ENCODE results near the gene OTUD1. TPM values are rescaled to one million over a fixed set of nuclear protein-coding genes. Genes with fewer than 3 reads are reported as not detected.

OTUD1 gene
- total and polyA plus RNA-seq, 3 donors from 2014 or later, result 15.9 to 19.0 (median 17.8) TPM

GRCh38 chr10:23404461-23404980 lies 34.4 kb upstream of the OTUD1 start:
- Histone ChIP-seq H3K36me3 (ENCODE audit: low read depth, missing control alignments) (no peaks in the 10 kb centered on the region), H3K9me3 (no peaks in the 10 kb centered on the region), H3K27ac (no peak overlapping the region), H3K4me1 (no peaks in the 10 kb centered on the region), H3K4me3 (no peak overlapping the region), H3K27me3 (no peaks in the 10 kb centered on the region)
- DNase-seq, result no peak
- 90 to 91% methylated on average over 5 of the region's 5 CpGs for whole genome bisulfite sequencing, 2 donors
- TF ChIP-seq POLR2A (IDR thresholded peaks at IDR 0.05), result no peak
- TF ChIP-seq CTCF (IDR thresholded peaks at IDR 0.05), result no peak
- intact Hi-C loops (cut with DNase I; ENCODE audit: low total_unique reads), result no loop called here

DNA sequence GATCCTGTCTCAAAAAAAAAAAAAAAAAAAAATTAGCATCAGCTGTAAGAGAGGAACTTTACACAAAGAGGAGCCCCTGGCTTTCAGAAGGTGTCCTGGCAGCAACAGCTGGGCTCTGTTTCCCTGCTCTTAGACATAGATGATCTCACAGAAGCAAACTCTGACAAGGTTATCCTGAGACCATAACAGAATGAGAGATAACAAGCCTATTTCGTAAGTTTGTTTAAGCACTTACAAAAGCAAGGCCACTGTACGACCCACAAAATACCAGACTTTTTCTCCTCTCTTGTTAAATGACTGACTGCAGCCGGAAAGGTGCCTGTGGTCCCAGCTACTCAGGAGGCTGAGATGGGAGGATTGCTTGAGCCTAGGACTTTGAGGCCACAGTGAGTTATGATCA lies 33.3 kb upstream of the OTUD1 start:
- intact Hi-C loops (cut with DNase I; ENCODE audit: low total_unique reads), result no loop called here
- Histone ChIP-seq H3K27me3 (no peaks in the 10 kb centered on the region), H3K4me1 (no peaks in the 10 kb centered on the region), H3K4me3 (no peak overlapping the region), H3K27ac (no peak overlapping the region), H3K9me3 (no peaks in the 10 kb centered on the region), H3K36me3 (ENCODE audit: low read depth, missing control alignments) (no peaks in the 10 kb centered on the region)
- DNase-seq, result no peak
- TF ChIP-seq CTCF (IDR thresholded peaks at IDR 0.05) (no peak), POLR2A (IDR thresholded peaks at IDR 0.05) (no peak)
- WGBS, 2 donors, result 49 to 55% methylated on average over 3 of the region's 3 CpGs

- Histone ChIP-seq H3K4me3 (no peak overlapping the region), H3K36me3 (ENCODE audit: low read depth, missing control alignments) (no peaks in the 10 kb centered on the region), H3K9me3 (no peaks in the 10 kb centered on the region), H3K27ac (no peak overlapping the region), H3K4me1 (no peaks in the 10 kb centered on the region), H3K27me3 (no peaks in the 10 kb centered on the region)
- no peak for TF ChIP-seq POLR2A (IDR thresholded peaks at IDR 0.05)
- no peak for TF ChIP-seq CTCF (IDR thresholded peaks at IDR 0.05)
- DNase-seq, result no peak
- intact Hi-C loops (cut with DNase I; ENCODE audit: low total_unique reads), result no loop called here
- WGBS, 2 donors, result 85 to 90% methylated on average over 5 of the region's 5 CpGs
Measured at GRCh38 chr10:23406409-23406808, 32.5 kb upstream of the OTUD1 start.

- DNase-seq, result no peak
Measured at GRCh38 chr10:23408330-23408976, 30.4 kb upstream of the OTUD1 start.

More at GRCh38 chr10:23408330-23408976, 30.4 kb upstream of the OTUD1 start:
- Histone ChIP-seq H3K9me3 (no peaks in the 10 kb centered on the region), H3K4me3 (no peak overlapping the region), H3K27me3 (no peaks in the 10 kb centered on the region), H3K27ac (no peak overlapping the region), H3K4me1 (no peaks in the 10 kb centered on the region), H3K36me3 (ENCODE audit: low read depth, missing control alignments) (no peaks in the 10 kb centered on the region)
- intact Hi-C loops (cut with DNase I; ENCODE audit: low total_unique reads), result no loop called here
- 77 to 82% methylated on average over 8 of the region's 8 CpGs for WGBS, 2 donors
- TF ChIP-seq CTCF (IDR thresholded peaks at IDR 0.05), result no peak
- TF ChIP-seq POLR2A (IDR thresholded peaks at IDR 0.05), result no peak

Data from testis (tissue), 3 donors.